ENCODE data around the gene DNAL1.

- TF ChIP-seq CTCF (conservative IDR thresholded peaks at IDR 0.05; ENCODE audit: low read depth, low read length) (no peak), EZH2 (IDR thresholded peaks at IDR 0.05; ENCODE audit: borderline replicate concordance, low read depth, low read length, poor library complexity, severe bottlenecking) (no peak)
These were observed 21.2 kb upstream of the DNAL1 start for GRCh38 chr14:73623504-73624054.

All from A673 (cell line).